ENCODE data around the gene ZNF142. TPM values are rescaled to one million over a fixed set of nuclear protein-coding genes. Genes with fewer than 3 reads are reported as not detected.

Gene ZNF142
- total and polyA plus RNA-seq, 9 of the 15 experiments (the other 6 are each of a cell fraction or from before 2014, with no cell fraction given) = 0.50 to 26.1 (median 4.5) TPM

GRCh38 chr2:218631837-218632236 lies 27.6 kb downstream of the ZNF142 start:
- H2AFZ ChIP-seq (ENCODE audit: low read depth, low read length) = no peak overlapping the region
- no peaks in the 10 kb centered on the region for H3K9me3 ChIP-seq (replicated peaks; ENCODE audit: control insufficient read depth, insufficient read depth, low read depth, low read length)
- no peak overlapping the region for H3K9ac ChIP-seq (ENCODE audit: insufficient read depth in 1 of 2, low read depth in 2 of 2, low read length in 2 of 2)
- CTCF ChIA-PET (ENCODE audit: low intra/inter-chr PET ratio) = no interaction called here
- DNase-seq (ENCODE audit: extremely low read depth in 1 of 4, low spot score in 3 of 4) = no peak
- intact Hi-C loops (cut with micrococcal nuclease) = no loop called here
- no peak overlapping the region for H3K4me2 ChIP-seq (ENCODE audit: insufficient read depth, low read length)
- H3K27ac ChIP-seq (ENCODE audit: extremely low read depth, low read depth, low read length) = no peak overlapping the region
- H3K79me2 ChIP-seq (ENCODE audit: control insufficient read depth, insufficient read depth, low read length) = no peaks in the 10 kb centered on the region
- no peak for ATAC-seq
- H3K36me3 ChIP-seq (ENCODE audit: control insufficient read depth, insufficient read depth, low read length) = peaks cover 26% of the 10 kb centered on the region; the same call in 1 of the 3 replicates
- no TSS peak for BruUV-seq (replicated peaks)
- no peak for FAIRE-seq
- in situ Hi-C loops (cut with MboI) = no loop called here
- 34% methylated on average over 4 of the region's 4 CpGs for WGBS (ENCODE audit: insufficient coverage, low coverage, missing lambda C conversion rate)
- H3K4me3 ChIP-seq = no peak overlapping the region
- H3K9me1 ChIP-seq (ENCODE audit: control insufficient read depth, insufficient read depth, low read length) = no peaks in the 10 kb centered on the region
- POLR2A ChIA-PET = interaction anchor here (0.6 kb wide), 1 partner anchor 22 kb away, joined by 4 read pairs; no protein-coding TSS in a partner anchor
- no peak for TF ChIP-seq SREBF2 (CRISPR knock-in tag; IDR thresholded peaks at IDR 0.05)
- no peak for TF ChIP-seq TEAD2 (tag; IDR thresholded peaks at IDR 0.05)
- TF ChIP-seq ZSCAN32 (CRISPR knock-in tag; IDR thresholded peaks at IDR 0.05) = no peak
- TF ChIP-seq ELK1 (CRISPR knock-in tag; IDR thresholded peaks at IDR 0.05) = no peak
- no peak for TF ChIP-seq ARID1B (IDR thresholded peaks at IDR 0.05)
- no peak for TF ChIP-seq ATF2 (CRISPR knock-in tag; IDR thresholded peaks at IDR 0.05)
- TF ChIP-seq ZNF280A (IDR thresholded peaks at IDR 0.05; ENCODE audit: low read depth, partially characterized antibody) = no peak
- no peak for TF ChIP-seq NRF1 (conservative IDR thresholded peaks at IDR 0.05 in 1 of 2, IDR thresholded peaks at IDR 0.05 in 1 of 2)
- no peak for TF ChIP-seq RBFOX2 (IDR thresholded peaks at IDR 0.05; ENCODE audit: low read depth, low read length)
- TF ChIP-seq GATAD2A (IDR thresholded peaks at IDR 0.05) = no peak
- no peak for TF ChIP-seq CHAMP1 (IDR thresholded peaks at IDR 0.05)
- TF ChIP-seq ZNF217 (CRISPR knock-in tag; IDR thresholded peaks at IDR 0.05) = no peak
- TF ChIP-seq GATA2 (CRISPR knock-in tag; IDR thresholded peaks at IDR 0.05) = no peak
- no peak for TF ChIP-seq TFAP4 (CRISPR knock-in tag; IDR thresholded peaks at IDR 0.05; ENCODE audit: borderline replicate concordance)
- H4K20me1 ChIP-seq (replicated peaks; ENCODE audit: control insufficient read depth, insufficient read depth, low read length) = no peaks in the 10 kb centered on the region
- H3K27me3 ChIP-seq (ENCODE audit: control insufficient read depth in 2 of 2, insufficient read depth in 2 of 2, low read length in 2 of 2) = peaks cover 0 to 6% of the 10 kb centered on the region in 2 experiments; a peak in 1 of 5 replicates
- no peaks in the 10 kb centered on the region for H3K4me1 ChIP-seq (replicated peaks in 1 of 2; ENCODE audit: control insufficient read depth in 2 of 2, insufficient read depth in 2 of 2, low read length in 2 of 2)

All from K562 (cell line).